ENCODE data around the gene IRF4.

IRF4 gene

DNA sequence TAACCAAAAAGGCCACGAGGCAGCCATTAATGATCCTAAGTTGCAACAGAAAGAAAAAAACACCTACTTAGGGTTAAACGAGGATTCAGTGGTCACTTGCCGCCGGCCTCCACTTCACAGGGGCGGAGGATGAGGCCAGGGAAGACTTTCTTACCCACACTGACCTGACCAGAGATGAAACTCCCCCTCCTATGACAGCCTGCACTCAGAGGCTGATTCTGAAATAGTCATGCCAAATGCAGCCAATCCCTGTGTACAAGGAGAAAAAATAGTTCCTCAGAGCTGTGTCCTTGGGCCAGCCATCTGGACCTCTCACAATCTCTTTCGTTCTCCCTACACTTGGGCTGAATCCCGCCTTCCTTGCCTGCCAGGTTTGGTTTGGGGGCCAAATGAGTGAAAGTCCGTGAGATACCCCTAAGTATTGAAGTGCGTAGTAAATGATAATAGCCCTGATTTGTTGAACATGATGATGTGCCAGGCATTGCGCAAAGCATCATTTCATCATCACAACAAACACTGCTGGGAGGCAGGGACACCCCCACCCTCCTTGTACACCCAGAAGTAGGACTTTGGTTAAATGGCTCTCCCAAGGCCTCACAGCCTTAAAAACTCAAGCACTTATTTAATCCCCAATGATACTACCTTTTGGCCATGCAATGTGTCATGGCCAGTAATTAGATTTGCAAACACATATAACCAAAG is 3.2 kb upstream of the IRF4 start:
- Mint-ChIP-seq H3K27ac (peak overlapping the region; percentile 3), H3K36me3 (peaks cover 9% of the 10 kb centered on the region), H3K9me3 (no peaks in the 10 kb centered on the region), H3K4me1 (peaks cover 29% of the 10 kb centered on the region), H3K27me3 (peaks cover 25% of the 10 kb centered on the region), H3K4me3 (no peak overlapping the region)
- DNase-seq = no peak
- CTCF ChIA-PET = interaction anchor here (1.0 to 4.1 kb wide), 6 partner anchors 11 to 400 kb away, joined by 3 to 43 read pairs (median 6); no protein-coding TSS in a partner anchor

DNA sequence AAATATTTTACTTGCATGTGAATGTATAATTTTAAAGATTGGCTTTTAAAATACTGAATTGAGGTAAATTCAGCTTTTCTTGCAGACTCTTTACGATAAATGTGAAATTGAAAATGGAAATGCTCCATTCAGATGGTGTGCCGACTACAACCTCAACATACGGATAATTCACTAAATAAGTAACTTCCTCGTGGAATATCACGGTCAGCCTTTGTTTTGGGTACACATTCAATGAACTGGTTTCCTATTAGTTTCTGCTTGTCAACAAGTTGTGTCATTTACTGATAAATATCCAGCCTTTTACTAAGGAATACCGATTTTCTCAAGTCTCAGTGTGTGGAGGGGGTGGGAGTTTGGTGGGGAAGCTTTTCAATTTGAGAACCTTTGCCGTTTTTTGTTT is 2.4 kb upstream of the IRF4 start:
- peaks cover 17% of the 10 kb centered on the region for H3K27me3 Mint-ChIP-seq
- CTCF ChIA-PET = interaction anchor here (0.6 to 4.1 kb wide), 13 partner anchors 10 to 399 kb away, joined by 3 to 43 read pairs (median 4); no protein-coding TSS in a partner anchor
- H3K4me1 Mint-ChIP-seq = peaks cover 33% of the 10 kb centered on the region
- peak overlapping the region; percentile 89 for H3K4me3 Mint-ChIP-seq
- no peaks in the 10 kb centered on the region for H3K9me3 Mint-ChIP-seq
- H3K27ac Mint-ChIP-seq = peak overlapping the region; percentile 97
- peaks cover 16% of the 10 kb centered on the region for H3K36me3 Mint-ChIP-seq
- no peak for DNase-seq

DNA sequence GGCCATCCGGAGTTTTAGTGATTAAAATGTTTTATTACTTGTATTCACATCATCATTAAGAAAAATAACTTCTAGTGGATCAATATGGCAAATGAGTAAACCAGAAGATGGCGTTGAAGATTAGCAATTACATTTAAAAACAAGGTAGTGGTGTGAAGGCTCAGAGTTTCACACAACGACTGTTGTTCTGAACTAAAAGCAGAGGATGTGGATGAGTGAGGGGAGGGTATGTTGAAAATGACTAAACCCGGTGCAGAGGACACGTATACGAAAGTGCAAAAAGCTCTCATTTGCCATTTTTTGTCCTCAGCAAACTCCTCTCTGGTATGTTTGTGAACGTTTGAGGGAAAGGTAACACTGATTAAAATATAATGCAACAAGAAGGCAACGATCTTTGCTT is 1.9 kb upstream of the IRF4 start:
- Mint-ChIP-seq H3K9me3 (no peaks in the 10 kb centered on the region), H3K27me3 (peaks cover 12% of the 10 kb centered on the region), H3K4me3 (peak overlapping the region; percentile 89), H3K27ac (peak overlapping the region; percentile 97), H3K4me1 (peaks cover 35% of the 10 kb centered on the region), H3K36me3 (peaks cover 19% of the 10 kb centered on the region)
- peak; percentile 57 for DNase-seq
- CTCF ChIA-PET = interaction anchor here (0.6 to 4.1 kb wide), 18 partner anchors 10 to 399 kb away, joined by 3 to 43 read pairs (median 4); no protein-coding TSS in a partner anchor

DNA sequence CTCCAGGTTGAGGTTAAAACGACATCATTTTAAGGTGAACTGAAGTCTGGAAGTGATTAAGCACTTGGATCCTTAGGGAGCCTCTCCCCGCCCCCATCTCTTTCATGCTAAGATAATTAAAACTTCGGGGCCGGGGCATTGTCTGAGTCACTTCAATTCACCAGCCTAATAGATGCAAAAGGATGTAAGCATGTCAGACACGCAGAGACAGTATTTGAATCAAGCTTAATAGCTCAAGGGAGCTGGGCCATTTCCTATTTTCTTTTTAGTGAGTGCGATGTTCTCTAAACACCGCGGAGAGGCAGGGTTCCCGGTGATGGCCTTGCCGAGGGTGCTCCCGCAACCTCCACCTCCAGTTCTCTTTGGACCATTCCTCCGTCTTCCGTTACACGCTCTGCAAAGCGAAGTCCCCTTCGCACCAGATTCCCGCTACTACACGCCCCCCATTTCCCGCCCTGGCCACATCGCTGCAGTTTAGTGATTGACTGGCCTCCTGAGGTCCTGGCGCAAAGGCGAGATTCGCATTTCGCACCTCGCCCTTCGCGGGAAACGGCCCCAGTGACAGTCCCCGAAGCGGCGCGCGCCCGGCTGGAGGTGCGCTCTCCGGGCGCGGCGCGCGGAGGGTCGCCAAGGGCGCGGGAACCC is 516 bp upstream of the IRF4 start:
- Mint-ChIP-seq H3K27me3 (peaks cover 7% of the 10 kb centered on the region), H3K27ac (peak overlapping the region; percentile 97), H3K4me1 (peaks cover 49% of the 10 kb centered on the region), H3K36me3 (peaks cover 33% of the 10 kb centered on the region), H3K9me3 (no peaks in the 10 kb centered on the region), H3K4me3 (peak overlapping the region; percentile 89)
- DNase-seq = peak; percentile 70
- CTCF ChIA-PET = interaction anchor here (1.0 to 4.1 kb wide), 16 partner anchors 8 to 399 kb away, joined by 3 to 43 read pairs (median 4); no protein-coding TSS in a partner anchor

DNA sequence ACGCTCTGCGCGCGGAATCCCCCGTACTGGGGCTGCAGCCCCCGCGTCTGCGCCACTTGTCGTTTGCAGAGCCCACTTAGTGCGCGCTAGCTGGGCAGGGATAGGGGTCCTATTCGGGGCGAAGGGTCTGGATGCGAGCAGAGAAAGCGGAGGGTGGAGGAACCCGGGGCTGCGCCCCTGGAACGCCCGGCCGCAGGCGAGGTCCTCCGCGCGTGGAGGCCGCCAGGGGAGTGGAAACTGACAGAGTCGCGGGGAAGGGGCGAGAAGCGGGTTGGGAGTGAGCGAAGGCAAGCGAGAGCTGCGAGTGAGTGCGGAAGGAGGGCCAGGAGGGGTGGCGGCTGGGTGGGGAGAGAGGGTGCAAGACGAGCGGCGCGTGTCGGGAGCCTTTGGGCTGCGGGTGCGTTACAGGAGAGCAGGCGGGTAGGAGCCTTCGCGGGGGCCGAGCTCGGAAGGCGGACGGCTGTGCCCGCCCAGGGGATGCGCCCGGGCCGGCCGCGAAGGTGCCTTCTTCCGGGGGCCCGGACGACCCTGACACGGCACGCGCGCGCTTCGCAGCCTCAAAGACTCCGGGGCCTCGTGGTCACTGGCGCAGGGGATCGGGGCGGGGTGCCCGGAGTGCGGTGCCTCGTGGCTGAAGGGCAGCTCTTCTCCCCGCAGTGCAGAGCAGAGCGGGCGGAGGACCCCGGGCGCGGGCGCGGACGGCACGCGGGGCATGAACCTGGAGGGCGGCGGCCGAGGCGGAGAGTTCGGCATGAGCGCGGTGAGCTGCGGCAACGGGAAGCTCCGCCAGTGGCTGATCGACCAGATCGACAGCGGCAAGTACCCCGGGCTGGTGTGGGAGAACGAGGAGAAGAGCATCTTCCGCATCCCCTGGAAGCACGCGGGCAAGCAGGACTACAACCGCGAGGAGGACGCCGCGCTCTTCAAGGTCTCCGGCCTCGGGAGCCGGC is 1.2 kb downstream of the IRF4 start:
- peaks cover 3% of the 10 kb centered on the region for H3K27me3 Mint-ChIP-seq
- H3K27ac Mint-ChIP-seq = peak overlapping the region; percentile 96
- H3K9me3 Mint-ChIP-seq = no peaks in the 10 kb centered on the region
- H3K36me3 Mint-ChIP-seq = peaks cover 46% of the 10 kb centered on the region
- CTCF ChIA-PET = interaction anchor here (1.0 to 4.1 kb wide), 12 partner anchors 10 to 319 kb away, joined by 3 to 43 read pairs (median 7); no protein-coding TSS in a partner anchor
- peak overlapping the region; percentile 89 for H3K4me3 Mint-ChIP-seq
- peaks cover 63% of the 10 kb centered on the region for H3K4me1 Mint-ChIP-seq
- DNase-seq = peak; percentile 76

DNA sequence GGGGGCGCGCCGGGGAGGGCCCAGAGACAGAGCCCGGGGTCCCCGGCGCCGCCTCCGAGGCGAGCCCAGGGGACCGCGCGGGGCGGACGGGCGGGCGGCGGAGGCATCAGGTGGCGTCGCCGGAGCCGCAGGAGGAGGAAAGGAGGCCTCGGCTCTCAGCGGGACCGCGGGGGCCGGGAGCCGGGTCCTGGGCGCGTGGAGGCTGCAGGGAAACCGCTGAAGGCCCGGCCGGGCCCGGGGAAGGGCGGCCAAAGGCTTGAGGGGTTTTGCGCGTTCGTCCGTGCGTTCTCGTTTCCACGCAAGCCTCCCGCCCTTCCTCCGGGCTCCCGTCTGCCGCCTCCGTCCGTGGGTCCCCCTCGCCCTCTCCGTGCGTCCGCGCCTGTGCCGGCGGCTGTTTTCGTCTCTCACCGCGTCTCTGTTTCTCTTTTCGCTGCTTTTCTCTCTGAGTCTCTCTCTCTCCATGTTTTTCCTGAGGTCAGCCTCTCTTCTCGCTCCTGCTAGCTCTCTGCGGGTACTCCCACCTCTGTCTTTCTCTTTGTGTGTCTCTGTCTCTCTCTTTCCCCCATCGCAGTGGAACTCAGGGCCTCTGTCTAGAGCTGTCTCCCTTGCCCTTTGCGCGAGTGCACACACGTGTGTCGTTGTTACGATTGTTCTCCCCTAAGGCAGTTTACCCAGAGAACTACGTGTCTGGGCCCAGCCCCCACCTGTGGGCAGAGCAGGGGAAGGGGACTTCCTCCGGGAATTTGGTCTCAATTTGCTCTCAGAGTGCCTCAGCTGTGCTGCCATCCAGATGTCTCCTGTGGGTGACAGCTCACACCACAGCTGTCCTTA is 2.1 kb downstream of the IRF4 start:
- peaks cover 53% of the 10 kb centered on the region for H3K36me3 Mint-ChIP-seq
- no peaks in the 10 kb centered on the region for H3K9me3 Mint-ChIP-seq
- H3K4me3 Mint-ChIP-seq = peak overlapping the region; percentile 89
- CTCF ChIA-PET = interaction anchor here (0.6 to 3.2 kb wide), 4 partner anchors 11 to 107 kb away, joined by 3 to 15 read pairs (median 6); no protein-coding TSS in a partner anchor
- peaks cover 3% of the 10 kb centered on the region for H3K27me3 Mint-ChIP-seq
- peak overlapping the region; percentile 96 for H3K27ac Mint-ChIP-seq
- H3K4me1 Mint-ChIP-seq = peaks cover 69% of the 10 kb centered on the region
- peak; percentile 45 for DNase-seq

DNA sequence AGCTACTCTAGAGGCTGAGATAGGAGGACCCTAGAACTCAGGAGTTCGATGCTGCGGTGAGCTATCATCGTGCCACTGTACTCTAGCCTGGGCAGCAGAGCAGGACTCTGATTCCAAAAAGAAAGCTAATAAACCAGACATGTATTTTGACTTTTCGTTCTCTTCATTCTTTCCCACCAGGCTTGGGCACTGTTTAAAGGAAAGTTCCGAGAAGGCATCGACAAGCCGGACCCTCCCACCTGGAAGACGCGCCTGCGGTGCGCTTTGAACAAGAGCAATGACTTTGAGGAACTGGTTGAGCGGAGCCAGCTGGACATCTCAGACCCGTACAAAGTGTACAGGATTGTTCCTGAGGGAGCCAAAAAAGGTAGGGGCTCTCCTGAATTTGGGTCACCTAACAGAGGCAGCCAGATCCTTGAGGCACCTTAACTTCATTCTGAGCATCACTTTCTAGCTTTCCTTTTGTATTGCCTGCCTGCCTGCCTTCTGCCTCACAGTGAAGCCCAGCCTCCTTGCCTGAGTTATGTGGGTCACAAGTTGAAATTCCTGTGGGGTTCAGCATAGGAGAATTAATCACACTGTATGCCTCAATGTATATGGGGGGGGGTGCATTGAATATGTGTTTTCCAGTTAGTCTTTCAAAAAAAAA is 3.2 kb downstream of the IRF4 start:
- Mint-ChIP-seq H3K4me1 (peaks cover 69% of the 10 kb centered on the region), H3K9me3 (no peaks in the 10 kb centered on the region), H3K27me3 (peaks cover 3% of the 10 kb centered on the region), H3K27ac (peak overlapping the region; percentile 91), H3K36me3 (peaks cover 64% of the 10 kb centered on the region), H3K4me3 (peak overlapping the region; percentile 89)
- DNase-seq = no peak
- CTCF ChIA-PET = interaction anchor here (0.6 to 3.2 kb wide), 6 partner anchors 10 to 200 kb away, joined by 3 to 15 read pairs (median 4); no protein-coding TSS in a partner anchor

DNA sequence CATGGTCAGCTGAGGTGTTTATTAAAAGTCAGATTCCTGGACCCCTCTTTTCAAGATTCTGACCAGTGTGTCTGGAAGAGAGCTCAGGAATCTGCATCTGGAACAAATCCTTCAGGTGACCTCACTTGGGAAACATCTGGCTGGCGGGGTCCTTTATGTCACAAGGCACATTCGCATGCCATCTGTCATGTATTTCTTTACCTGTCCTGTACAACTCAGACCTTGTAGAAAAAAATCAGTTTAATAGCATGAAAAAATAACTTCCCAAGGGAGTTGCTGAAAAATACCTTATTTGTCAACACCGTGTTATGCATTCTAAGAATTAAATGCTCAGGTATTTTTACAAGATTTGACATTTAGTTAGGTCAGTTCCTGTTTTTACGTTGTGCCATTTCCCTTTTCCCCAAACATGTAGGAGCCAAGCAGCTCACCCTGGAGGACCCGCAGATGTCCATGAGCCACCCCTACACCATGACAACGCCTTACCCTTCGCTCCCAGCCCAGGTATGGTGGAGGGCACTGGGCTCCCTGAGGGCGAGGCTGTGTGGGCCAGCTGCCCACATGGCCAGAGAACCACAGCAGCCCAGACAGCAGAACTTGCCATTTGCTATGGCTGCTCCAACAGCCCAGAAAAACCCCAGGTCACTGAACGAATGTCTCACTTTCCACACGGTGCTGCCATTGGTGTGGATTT is 4.0 kb downstream of the IRF4 start:
- Mint-ChIP-seq H3K4me1 (peaks cover 68% of the 10 kb centered on the region), H3K27me3 (peaks cover 3% of the 10 kb centered on the region), H3K36me3 (peaks cover 69% of the 10 kb centered on the region), H3K4me3 (peak overlapping the region; percentile 89), H3K9me3 (no peaks in the 10 kb centered on the region), H3K27ac (peak overlapping the region; percentile 55)
- CTCF ChIA-PET = interaction anchor here (1.0 to 3.2 kb wide), 3 partner anchors 9 to 188 kb away, joined by 3 to 15 read pairs (median 4); no protein-coding TSS in a partner anchor
- no peak for DNase-seq

DNA sequence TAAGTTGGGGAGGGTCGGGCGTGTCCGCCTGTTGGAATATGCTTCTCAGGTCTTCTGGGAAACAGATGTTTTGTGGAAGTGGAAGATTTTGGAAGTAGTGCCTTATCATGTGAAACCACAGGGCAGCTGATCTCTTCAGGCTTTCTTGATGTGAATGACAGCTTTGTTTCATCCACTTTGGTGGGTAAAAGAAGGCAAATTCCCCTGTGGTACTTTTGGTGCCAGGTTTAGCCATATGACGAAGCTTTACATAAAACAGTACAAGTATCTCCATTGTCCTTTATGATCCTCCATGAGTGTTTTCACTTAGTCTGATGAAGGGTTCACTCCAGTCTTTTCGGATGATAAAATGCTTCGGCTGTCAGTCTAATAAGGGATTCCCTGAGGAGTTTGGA is 4.6 kb downstream of the IRF4 start:
- peaks cover 74% of the 10 kb centered on the region for H3K36me3 Mint-ChIP-seq
- H3K27me3 Mint-ChIP-seq = peaks cover 3% of the 10 kb centered on the region
- no peaks in the 10 kb centered on the region for H3K9me3 Mint-ChIP-seq
- H3K4me1 Mint-ChIP-seq = peaks cover 67% of the 10 kb centered on the region
- H3K27ac Mint-ChIP-seq = peak overlapping the region; percentile 55
- peak overlapping the region; percentile 89 for H3K4me3 Mint-ChIP-seq
- CTCF ChIA-PET = interaction anchor here (3.2 kb wide), 1 partner anchor 8 kb away, joined by 15 read pairs; no protein-coding TSS in a partner anchor
- no peak for DNase-seq

DNA sequence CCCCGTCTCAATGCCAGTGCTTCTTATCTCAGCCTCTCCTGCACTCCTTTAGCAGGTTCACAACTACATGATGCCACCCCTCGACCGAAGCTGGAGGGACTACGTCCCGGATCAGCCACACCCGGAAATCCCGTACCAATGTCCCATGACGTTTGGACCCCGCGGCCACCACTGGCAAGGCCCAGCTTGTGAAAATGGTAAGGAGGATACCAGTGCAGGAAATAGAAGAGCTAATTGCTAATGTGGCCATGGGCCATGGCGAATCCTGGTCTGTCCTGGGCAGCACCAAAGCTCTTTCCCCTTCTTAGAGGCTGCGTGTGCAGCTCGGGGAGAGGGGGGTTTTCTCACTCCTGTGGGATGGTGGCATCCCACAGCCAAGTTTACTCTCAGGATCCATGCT is 5.5 kb downstream of the IRF4 start:
- peaks cover 75% of the 10 kb centered on the region for H3K4me1 Mint-ChIP-seq

DNA sequence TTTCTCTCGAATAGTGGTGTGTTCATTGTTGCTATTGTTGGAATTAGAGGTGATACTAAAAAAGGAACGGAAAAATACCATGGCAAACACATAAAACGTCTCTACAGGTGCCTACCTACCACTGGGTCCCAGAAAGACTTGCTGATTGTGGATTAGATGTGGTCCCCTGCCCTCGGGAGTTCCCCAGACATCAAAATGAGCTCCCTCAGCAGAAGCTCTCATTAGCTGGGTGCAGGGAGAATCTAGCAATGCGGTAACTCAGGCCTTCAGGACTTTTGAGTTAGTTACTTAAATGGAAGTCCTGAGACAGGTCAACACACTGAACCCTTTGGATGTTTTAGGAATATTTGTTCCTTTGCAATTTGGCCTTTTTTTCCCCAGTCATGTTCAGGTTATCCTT is 6.1 kb downstream of the IRF4 start:
- Mint-ChIP-seq H3K9me3 (no peaks in the 10 kb centered on the region), H3K36me3 (peaks cover 84% of the 10 kb centered on the region), H3K27ac (peak overlapping the region; percentile 92), H3K4me1 (peaks cover 80% of the 10 kb centered on the region), H3K27me3 (no peaks in the 10 kb centered on the region), H3K4me3 (peak overlapping the region; percentile 64)
- CTCF ChIA-PET = interaction anchor here (1.0 to 1.4 kb wide), 6 partner anchors 11 to 324 kb away, joined by 4 to 10 read pairs (median 4); no protein-coding TSS in a partner anchor
- no peak for DNase-seq

More for the DNA sequence above, 5.5 kb downstream of the IRF4 start:
- Mint-ChIP-seq H3K27ac (peak overlapping the region; percentile 92), H3K9me3 (no peaks in the 10 kb centered on the region), H3K27me3 (no peaks in the 10 kb centered on the region), H3K4me3 (peak overlapping the region; percentile 64), H3K36me3 (peaks cover 82% of the 10 kb centered on the region)
- CTCF ChIA-PET = interaction anchor here (1.0 to 1.4 kb wide), 3 partner anchors 11 to 325 kb away, joined by 4 to 10 read pairs (median 4); no protein-coding TSS in a partner anchor
- no peak for DNase-seq

DNA sequence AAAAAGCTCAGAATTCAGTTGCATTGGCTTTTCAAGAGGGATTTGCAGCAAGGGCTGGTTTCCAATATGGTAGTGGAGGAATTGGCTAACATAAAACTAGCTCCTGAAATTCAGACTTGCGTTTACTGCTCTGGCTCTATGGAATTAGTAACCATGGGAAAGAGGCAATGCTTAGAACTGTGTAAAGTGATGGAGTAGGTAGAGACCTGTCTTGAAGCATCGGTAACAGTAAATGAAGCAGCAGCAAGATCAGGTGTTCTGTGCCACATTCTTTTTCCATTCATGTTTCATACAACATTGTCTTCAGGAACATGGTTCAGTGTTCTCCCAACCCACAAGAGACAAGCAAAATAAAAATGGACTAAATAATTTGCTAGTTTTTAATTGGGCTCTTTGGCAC is 6.5 kb downstream of the IRF4 start:
- peak overlapping the region; percentile 92 for H3K27ac Mint-ChIP-seq
- H3K4me1 Mint-ChIP-seq = peaks cover 85% of the 10 kb centered on the region
- H3K27me3 Mint-ChIP-seq = no peaks in the 10 kb centered on the region
- no peaks in the 10 kb centered on the region for H3K9me3 Mint-ChIP-seq
- H3K4me3 Mint-ChIP-seq = peak overlapping the region; percentile 64
- CTCF ChIA-PET = interaction anchor here (0.7 to 1.4 kb wide), 7 partner anchors 10 to 1026 kb away, joined by 3 to 10 read pairs (median 4); no protein-coding TSS in a partner anchor
- peaks cover 85% of the 10 kb centered on the region for H3K36me3 Mint-ChIP-seq
- DNase-seq = no peak
